SU-DHL-6 (cell line): ENCODE data around the gene KDELR3.

ENCODE experiments used
- H2AFZ ChIP-seq: fragments of 200-600 bp; sonication (generic); 2 replicates; pipeline ENCODE4 v1.6.1; 2014; ENCODE audit warnings: low read depth, mild to moderate bottlenecking, moderate library complexity, mixed read lengths, antibody characterized with exemption, low read length; ENCODE audit not compliant: severe bottlenecking
- H3F3A ChIP-seq: fragments of 200-600 bp; shearing (Covaris generic); 2 replicates; pipeline ENCODE4 v1.6.0; 2016; ENCODE audit warnings: antibody characterized with exemption, mild to moderate bottlenecking; ENCODE audit not compliant: insufficient read depth
- H3K27ac ChIP-seq: fragments of 200-600 bp; sonication (generic); 2 replicates; pipeline ENCODE4 v1.5.1; 2016; ENCODE audit warnings: low read depth, mild to moderate bottlenecking, low read length, moderate library complexity, mixed read lengths
- H3K27me3 ChIP-seq: fragments of 200-600 bp; sonication (generic), shearing (Covaris generic); 2 replicates; pipeline ENCODE4 v1.6.0; 2014; ENCODE audit warnings: mild to moderate bottlenecking, low read length
- H3K36me3 ChIP-seq: fragments of 200-600 bp; sonication (generic); 2 replicates; pipeline ENCODE4 v1.6.1; 2014; ENCODE audit warnings: mild to moderate bottlenecking, low read length, mixed read lengths
- H3K4me2 ChIP-seq: fragments of 300-600, 200-600 bp; shearing (Covaris generic), sonication (generic); 2 replicates; pipeline ENCODE4 v1.6.0; 2014; ENCODE audit warnings: low read length, low read depth, mild to moderate bottlenecking; ENCODE audit not compliant: poor library complexity, severe bottlenecking
- H3K4me3 ChIP-seq: fragments of 200-600 bp; sonication (generic); 2 replicates; pipeline ENCODE4 v1.5.1; 2014; ENCODE audit warnings: antibody characterized with exemption, low read length, mild to moderate bottlenecking, mixed read lengths; ENCODE audit not compliant: insufficient read depth, poor library complexity, severe bottlenecking
- H3K79me2 ChIP-seq: fragments of 200-600 bp; sonication (generic); 2 replicates; pipeline ENCODE4 v1.6.1; 2014; ENCODE audit warnings: mild to moderate bottlenecking, low read length, moderate library complexity; ENCODE audit not compliant: insufficient read depth
- H3K9ac ChIP-seq: fragments of 200-600 bp; sonication (generic); 2 replicates; pipeline ENCODE4 v1.7.0; 2014; ENCODE audit warnings: mild to moderate bottlenecking, low read length
- H3K9me2 ChIP-seq: fragments of 200-600 bp; sonication (generic); replicated peaks from 2 replicates; pipeline ENCODE4 v1.6.1; 2014; ENCODE audit warnings: low read length; ENCODE audit not compliant: insufficient read depth
- H3K9me3 ChIP-seq: fragments of 200-600 bp; sonication (generic); 2 replicates; pipeline ENCODE4 v1.6.1; 2014; ENCODE audit warnings: low read length, mixed read lengths; ENCODE audit not compliant: insufficient read depth
- H4K20me1 ChIP-seq: fragments of 200-600 bp; sonication (generic); 2 replicates; pipeline ENCODE4 v1.6.1; 2014; ENCODE audit warnings: low read depth, mild to moderate bottlenecking, antibody characterized with exemption, low read length, moderate library complexity, mixed read lengths
- EZH2phosphoT487 ChIP-seq: fragments of 200-600 bp; sonication (generic), shearing (Covaris generic); conservative IDR thresholded peaks from 2 replicates; pipeline ENCODE4 v1.6.1; 2018; ENCODE audit warnings: mild to moderate bottlenecking, antibody characterized with exemption, low read length, moderate library complexity, mixed read lengths
- TF ChIP-seq, protein P1 (sequence below): fragments of 200-600 bp; sonication (generic); IDR thresholded peaks from one replicate; pipeline ENCODE4 v1.5.1; 2017; ENCODE audit warnings: antibody characterized with exemption, mild to moderate bottlenecking, low read length, moderate library complexity; ENCODE audit not compliant: insufficient read depth, poor library complexity, severe bottlenecking

Gene KDELR3

DNA sequence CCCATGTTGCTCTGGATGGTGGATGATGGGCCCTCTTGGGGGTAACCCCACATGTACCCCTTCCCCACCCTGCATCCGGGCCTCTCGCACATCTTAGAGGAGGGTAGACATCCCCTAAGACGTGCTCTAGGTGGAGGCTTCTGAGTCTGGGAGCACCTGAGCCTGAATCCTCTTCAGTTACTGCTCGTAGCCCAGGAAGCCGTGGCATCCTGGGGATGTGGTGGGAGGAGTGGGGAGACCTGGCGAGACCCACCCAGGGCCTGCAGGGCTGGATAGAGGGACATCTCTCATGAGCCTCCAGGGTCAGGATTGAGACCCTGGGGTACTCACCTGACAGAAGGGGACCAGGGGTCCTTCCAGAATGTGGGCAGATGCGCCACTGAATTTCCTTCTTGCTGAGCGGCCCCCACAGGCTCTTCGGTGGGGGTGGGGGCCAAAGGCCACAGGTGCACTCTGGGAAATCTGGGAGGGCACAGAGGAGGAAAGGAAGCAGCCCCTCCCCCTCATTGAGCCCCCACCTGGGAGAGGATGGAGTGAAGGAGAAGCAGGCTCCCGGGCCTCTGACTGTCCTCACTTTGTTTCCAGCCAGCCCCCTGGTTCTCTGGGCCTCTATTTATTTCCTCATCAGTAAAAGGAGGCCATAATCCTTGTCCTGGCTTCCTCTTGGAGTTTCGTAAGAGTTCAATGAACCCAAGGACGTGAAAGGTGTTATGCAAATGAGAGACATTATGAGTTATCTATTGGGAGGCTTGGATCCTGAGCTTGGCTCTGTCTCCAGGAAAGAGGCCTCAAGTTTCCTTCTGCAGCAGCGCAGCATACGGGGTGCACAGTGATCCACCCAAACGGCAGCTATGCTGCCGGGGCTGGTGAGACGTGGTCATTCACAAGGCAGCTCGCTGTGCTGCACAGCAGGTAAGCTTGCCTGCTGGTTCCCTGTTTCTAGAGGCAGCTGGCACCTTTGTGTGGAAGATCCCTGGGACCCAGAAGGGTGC lies 44.1 kb upstream of the KDELR3 start:
- Histone ChIP-seq H3F3A (no peaks in the 10 kb centered on the region), H3K79me2 (no peaks in the 10 kb centered on the region), H3K4me3 (no peak overlapping the region), H3K4me2 (no peak overlapping the region), H3K36me3 (no peaks in the 10 kb centered on the region), H3K9me3 (no peaks in the 10 kb centered on the region), H4K20me1 (no peaks in the 10 kb centered on the region), H2AFZ (no peak overlapping the region), H3K9me2 (no peaks in the 10 kb centered on the region), H3K9ac (no peak overlapping the region), H3K27me3 (no peaks in the 10 kb centered on the region), H3K27ac (no peak overlapping the region)
- TF ChIP-seq, protein P1, sequence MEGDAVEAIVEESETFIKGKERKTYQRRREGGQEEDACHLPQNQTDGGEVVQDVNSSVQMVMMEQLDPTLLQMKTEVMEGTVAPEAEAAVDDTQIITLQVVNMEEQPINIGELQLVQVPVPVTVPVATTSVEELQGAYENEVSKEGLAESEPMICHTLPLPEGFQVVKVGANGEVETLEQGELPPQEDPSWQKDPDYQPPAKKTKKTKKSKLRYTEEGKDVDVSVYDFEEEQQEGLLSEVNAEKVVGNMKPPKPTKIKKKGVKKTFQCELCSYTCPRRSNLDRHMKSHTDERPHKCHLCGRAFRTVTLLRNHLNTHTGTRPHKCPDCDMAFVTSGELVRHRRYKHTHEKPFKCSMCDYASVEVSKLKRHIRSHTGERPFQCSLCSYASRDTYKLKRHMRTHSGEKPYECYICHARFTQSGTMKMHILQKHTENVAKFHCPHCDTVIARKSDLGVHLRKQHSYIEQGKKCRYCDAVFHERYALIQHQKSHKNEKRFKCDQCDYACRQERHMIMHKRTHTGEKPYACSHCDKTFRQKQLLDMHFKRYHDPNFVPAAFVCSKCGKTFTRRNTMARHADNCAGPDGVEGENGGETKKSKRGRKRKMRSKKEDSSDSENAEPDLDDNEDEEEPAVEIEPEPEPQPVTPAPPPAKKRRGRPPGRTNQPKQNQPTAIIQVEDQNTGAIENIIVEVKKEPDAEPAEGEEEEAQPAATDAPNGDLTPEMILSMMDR = no peak
- no peak for TF ChIP-seq EZH2phosphoT487

DNA sequence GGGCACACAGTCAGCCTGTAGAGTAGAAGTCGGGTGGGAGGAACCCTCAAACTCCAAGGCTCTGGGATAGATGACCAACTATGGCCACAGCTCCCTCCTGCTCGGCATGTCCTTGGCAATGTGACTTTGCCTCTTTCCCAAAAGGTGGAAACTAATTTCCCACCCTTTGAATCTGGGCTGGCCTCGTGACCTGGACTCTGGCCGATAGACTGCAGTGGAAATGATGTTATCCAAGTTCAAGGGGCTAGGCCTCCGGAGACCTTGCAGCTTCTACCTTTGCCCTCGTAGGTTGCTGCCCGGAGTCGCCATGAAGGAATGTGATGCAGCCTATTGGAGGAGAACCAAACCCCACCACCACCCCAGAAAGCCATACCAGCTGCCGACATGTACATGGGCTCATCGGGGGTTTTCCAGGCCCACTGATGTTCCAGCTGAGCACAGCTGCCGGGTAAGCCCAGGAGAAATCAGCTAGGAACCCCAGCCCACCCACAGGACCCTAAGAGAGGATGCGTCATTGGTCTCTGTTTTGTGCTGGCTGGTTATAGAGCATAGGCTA lies 43.3 kb upstream of the KDELR3 start:
- H2AFZ ChIP-seq = no peak overlapping the region
- no peaks in the 10 kb centered on the region for H3K36me3 ChIP-seq
- no peaks in the 10 kb centered on the region for H3K9me2 ChIP-seq
- no peaks in the 10 kb centered on the region for H4K20me1 ChIP-seq
- H3K27me3 ChIP-seq = no peaks in the 10 kb centered on the region
- no peak overlapping the region for H3K4me2 ChIP-seq
- no peaks in the 10 kb centered on the region for H3K9me3 ChIP-seq
- H3F3A ChIP-seq = no peaks in the 10 kb centered on the region
- TF ChIP-seq EZH2phosphoT487 = no peak
- TF ChIP-seq, protein P1 = no peak
- H3K79me2 ChIP-seq = no peaks in the 10 kb centered on the region
- no peak overlapping the region for H3K27ac ChIP-seq
- no peak overlapping the region for H3K9ac ChIP-seq
- no peak overlapping the region for H3K4me3 ChIP-seq

DNA sequence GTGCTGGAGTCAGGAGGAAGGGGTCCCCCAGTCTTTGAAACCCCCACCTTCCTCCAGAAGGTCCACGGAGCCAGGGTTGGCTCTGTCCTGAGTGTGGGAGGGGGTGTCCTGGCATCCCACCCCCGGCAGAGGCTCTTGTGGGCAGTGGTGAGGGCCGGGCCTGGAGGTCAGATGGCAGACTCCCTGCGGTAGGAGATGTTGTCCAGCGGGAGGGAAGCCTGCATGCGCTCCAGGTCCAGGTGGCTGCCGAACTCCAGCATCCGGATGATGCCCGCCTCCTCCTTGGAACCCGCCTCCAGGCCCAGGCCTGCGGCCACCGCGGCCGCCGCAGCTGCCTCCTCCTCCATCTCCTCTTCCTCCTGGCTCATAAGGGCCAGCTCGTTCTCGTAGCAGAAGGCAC lies 41.3 kb upstream of the KDELR3 start:
- Histone ChIP-seq H3K9me3 (no peaks in the 10 kb centered on the region), H3F3A (no peaks in the 10 kb centered on the region), H3K4me3 (no peak overlapping the region), H3K36me3 (no peaks in the 10 kb centered on the region), H3K4me2 (no peak overlapping the region), H3K9me2 (no peaks in the 10 kb centered on the region), H3K27ac (no peak overlapping the region), H3K79me2 (no peaks in the 10 kb centered on the region), H3K9ac (no peak overlapping the region), H4K20me1 (no peaks in the 10 kb centered on the region), H3K27me3 (no peaks in the 10 kb centered on the region), H2AFZ (no peak overlapping the region)
- TF ChIP-seq, protein P1 = no peak
- TF ChIP-seq EZH2phosphoT487 = no peak
